Stimulated activated CD8-positive, alpha-beta memory T cell treated with anti-CD3 and anti-CD28 coated beads, Interleukin-12 subunit alpha, Interleukin-12 subunit beta, amount 100 ng/mL, for 24 hours (primary cell): ENCODE measurements around the gene RIPOR2.
A peak's percentile ranks its signal among the peaks of the same experiment; 100 is the strongest.
"Not testable (repeated sequence)": the region's sequence is repeated elsewhere in the genome, so short reads cannot be mapped to it uniquely, and the experiment has no call there.

ENCODE experiments used
- DNase-seq: peaks from one replicate; pipeline ENCODE4 v3.0.0-alpha.2; 2020; ENCODE audit errors: extremely low read depth

RIPOR2 gene

DNA sequence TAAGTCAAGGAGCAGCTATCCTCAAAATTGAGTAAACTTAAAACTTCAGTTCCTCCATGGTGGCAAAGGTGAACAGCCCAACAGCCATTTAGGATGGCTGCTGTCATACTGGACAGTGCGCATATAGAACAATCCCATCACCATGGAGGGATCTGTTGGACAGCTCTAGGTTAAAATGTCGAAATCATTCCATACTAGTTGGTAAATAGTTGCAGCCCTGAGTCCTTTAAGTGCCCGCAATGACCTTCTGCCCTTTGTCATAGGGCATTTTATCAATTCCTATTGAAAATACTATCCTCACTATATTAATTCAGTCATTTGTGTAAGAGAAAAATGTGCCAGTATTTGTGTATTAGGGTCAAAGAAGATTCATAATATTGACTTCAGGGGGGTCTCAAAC lies 128.2 kb downstream of the RIPOR2 start:
- no peak for DNase-seq

DNA sequence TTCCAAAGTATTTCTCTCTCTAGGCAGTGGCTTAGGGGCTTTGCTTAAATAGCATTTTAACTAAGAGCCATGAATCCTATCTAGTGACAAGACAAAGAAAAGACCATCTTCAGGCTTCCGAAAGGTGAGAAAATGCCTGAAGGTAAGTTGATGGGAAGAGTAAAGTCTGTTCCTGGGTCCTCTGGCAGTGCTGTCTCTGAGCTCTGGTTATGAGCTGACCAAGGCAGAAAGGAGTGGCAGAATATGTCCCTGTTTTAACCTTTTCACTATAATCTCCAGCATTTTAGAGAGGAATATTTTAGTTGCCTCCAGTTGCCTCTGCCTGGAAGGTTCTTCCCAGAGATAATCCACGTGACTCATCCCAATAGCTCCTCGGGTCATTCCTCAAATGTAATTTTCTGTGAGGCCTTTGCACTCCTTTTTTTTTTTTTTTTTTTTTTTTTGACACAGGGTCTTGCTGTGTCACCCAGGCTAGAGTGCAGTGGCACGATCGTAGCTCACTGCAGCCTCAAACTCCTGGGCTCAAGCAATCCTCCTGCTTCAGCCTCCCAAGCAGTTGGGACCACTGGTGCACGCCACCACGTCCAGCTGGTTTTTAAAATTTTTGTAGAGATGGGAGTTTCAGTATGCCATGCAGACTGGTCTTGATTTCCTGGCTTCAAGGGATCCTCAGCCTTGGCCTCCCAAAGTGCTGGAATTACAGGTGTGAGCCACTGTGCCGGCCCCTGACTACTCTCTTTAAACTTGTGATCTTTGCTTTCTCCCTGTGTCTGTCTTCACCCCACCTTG lies 133.3 kb downstream of the RIPOR2 start:
- DNase-seq = no peak

DNA sequence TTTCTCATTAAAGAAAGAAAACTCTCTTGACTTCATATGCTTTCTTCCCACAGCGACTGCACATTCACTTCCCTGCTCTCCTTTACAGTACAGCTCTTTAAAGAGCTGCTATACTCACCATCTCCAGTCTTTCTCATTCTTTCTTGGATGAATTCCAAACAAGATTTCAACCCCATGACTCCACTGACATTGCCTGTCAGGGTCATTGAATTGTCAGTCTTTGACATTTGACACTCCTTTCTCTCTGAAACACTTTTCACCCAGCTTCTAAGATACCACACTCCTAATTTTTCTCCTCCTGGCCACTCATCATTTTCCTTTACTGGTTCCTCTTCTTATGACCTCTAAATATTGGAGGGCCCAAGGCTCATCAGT lies 136.2 kb downstream of the RIPOR2 start:
- DNase-seq = no peak

DNA sequence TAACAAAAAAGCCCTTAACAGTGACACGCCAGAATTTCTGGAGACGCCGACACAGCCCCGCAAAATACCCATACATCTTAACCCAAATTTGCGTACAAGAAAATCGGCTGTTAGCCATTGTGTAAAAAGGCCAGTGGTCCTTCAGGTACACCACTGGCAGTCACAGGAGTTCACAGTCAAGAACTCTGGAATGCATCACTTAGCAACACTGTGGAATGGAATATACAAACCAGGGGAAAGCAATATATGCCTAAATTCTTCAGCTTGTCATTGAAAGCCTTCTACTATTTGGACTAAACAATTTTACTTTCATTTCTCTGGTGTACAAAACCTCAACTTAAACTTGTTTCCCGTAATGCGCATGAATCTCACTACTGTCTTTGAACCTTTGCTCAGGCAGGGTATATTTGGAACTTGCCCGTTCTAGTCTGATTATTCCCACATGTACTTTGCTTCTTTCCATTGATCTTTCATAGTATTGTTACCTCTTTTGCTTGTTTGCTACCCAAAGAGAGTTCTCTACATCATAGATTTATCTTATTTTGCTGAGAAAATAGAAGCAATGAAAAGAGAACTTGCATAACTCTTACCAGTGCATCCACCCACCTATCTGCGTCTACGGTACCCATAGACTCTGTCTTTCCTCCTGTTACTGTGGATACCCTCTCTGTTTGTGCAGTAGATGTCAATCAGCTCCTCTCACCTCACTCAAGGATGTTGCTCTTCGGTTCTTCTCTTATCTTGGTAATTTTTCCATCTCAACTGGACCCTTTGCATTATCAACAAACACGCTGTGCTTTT lies 136.8 kb downstream of the RIPOR2 start, which contains the start of gene ARMH2:
TSS of gene ARMH2 (minus strand) at position 178 of the 801 bp plus-strand sequence. CDS start at position 118, 60 bp downstream.
- no peak for DNase-seq

DNA sequence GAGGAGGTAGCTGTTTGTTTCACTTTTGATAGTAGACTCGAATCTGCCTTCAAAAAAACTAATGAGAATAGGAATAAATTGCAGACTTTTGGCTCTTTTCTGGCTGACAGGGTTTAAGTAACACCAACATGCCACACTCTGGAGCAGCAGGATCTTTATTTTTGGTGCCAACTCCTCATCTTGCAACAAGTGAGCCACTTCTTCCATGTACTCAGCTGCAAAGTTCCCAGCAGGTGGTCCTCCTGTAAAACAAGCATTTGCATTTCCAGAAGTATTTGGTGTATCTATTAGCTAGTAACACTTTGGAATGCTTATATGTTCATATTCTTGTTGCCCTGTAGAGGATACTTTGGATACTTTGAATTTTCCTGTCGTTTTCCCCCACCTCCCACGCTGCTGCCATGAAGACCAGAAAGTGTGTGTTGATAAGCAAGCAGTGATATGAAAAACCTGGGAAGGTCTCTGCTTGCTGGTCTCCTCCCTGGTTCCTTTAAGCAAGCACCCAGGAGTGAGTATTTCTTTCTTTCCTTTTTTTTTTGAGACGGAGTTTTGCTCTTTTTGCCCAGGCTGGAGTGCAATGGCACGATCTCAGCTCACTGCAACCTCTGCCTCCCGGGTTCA lies 138.1 kb downstream of the RIPOR2 start:
- DNase-seq = no peak

DNA sequence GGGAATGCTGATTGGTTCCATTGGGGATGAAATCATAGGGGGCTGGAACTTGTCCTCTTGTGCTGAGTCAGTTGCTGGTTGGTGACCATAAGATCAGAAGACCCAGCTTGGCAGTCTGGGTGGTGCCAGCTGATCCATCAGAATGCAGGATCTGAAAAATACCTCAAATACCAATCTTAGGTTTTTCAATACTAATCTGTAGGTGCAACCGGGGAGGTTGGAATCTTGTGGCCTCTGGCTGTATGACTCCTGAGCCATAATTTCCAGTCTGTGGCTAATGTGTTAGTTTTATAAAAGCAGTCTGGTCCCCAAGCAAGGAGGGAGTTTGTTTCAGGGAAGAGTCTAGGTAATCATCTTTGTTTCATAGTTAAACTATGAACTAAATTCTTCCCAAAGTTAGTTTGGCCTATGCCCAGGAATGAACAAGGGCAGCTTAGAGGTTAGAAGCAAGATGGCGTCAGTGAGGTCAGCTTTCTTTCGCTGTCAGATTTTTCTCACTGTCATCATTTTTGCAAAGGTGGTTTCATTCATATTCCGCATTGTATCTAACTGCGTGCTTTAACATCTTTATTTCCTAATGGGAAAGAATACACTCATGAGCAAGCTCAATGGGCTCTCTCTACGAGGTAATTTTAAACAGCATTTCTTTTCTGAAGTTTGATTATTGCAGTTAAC lies 139.0 kb downstream of the RIPOR2 start:
- no peak for DNase-seq

DNA sequence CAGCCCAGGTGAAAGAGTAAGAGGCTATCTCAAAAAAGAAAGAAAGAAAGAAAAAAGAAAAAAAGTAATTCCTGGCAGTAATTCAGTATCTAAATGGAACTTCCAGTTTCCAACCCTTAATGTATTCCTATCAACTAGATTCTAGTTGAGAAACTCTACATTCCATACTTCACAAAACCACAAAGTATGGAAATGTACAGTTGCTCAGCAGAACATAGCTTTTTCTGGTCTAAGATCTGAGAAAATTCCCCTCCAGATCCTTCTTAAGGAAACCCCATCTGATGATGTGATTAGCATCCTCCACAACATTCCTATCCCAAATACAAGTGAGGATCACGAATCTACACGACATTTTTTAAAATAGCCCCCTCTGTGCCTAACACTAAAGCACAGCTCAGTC lies 140.7 kb downstream of the RIPOR2 start:
- no peak for DNase-seq

DNA sequence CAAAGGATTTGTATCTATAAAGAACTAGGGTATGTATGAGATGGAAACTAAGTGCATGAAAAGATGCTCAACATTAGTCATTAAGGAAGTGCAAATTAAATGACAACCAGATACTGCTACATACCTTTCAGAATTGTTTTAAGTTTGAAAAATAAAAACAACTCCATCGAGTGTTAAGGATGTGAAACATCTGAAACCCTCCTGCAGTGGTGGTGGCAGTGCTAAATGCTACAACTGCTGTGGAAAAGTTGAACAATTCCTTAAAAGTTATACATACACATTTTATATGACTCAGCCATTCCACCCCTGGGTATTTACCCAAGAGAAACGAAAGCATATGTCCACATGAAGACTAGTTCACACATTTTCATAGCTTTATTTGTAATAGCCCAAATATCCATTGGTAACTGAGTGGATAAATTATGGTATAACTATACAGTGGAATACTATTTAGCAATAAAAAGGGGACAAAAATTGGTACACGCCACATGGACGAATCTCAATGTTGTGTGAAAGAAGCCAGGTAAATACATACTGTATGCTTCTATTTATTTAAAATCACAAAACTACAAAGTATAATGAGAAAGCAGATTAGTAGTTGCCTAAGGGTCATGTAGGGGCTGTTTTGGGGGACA lies 147.6 kb downstream of the RIPOR2 start:
- no peak for DNase-seq

DNA sequence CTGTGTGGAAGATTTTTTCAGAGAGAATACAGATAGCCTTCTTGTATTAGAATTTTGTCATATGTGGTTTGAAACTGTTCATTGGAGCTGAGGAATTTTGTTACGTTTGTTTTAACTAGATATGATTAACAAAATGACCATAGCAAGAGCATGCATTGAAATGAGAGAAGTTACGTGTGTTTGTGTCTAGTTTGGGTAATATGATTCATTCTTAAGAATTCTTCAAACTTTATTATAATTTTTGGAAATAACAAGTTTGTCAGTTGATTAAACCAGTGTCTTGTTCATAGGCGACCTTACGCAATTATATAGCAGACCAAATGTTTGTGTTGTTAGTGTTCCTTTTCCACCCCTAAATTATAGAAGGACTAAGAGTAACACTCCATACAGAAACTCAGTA lies 155.6 kb downstream of the RIPOR2 start:
- no peak for DNase-seq

DNA sequence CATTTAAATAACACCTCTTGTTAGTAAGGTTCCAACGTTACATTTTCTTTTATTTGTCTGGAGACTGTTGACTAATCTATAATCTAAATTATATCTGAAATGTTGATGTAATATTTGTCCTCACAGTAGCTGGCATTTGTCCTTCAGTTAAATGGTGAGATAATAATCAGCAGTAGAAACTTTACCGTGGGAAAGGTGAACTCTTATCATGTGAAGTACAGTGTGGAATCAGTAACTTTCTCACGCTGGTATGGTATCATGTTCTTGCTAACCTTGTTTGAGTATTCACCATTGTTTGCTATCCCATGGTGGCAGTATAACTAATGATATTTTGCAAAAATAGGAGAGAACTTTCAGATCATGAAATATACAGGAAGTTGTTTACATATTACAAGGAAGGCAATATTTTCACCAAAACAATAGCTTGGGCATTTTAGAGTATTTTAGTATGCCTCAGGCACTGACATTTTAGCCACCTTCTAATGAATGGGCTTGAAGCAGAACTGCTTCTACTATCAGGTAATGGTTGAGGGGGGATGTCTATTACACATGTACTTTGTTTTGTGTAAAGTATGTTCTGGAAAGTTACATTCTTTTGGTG lies 156.2 kb downstream of the RIPOR2 start:
- DNase-seq = no peak

DNA sequence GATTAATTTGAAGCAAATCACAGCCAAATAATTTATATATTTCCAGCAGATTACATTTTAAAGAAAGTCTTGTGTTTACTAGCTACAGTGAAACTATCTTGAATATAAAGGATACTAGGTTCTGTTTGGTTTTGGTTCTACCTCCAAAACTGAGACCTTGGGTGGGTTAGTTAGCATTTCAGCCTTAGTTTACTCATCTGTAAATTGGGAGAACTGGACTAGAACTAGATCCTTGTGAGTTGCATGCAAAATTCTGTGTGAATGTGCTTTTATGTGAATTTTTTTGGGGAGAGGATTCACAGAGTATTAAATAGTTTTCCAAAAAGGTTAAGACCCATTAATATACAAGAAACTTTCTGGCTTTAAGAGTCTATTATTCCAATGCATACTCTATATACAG lies 156.9 kb downstream of the RIPOR2 start:
- no peak for DNase-seq

DNA sequence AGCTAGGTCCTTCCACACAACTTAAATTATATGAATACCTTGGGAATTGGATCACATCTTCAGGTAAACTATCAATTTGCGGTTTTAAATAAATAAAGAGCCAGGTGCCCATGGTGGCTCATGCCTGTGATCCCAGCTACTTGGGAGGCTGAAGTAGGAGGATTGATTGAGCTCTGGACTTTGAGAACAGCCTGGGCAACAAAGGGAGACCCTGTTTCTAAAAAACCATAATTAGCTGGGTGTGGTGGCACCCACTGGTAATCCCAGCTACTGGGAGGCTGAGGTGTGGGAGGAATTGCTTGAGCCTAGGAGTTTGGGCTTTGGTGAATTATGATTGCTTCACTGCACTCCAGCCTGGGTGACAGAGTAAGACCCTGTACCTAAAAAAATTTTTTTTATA lies 157.6 kb downstream of the RIPOR2 start:
- DNase-seq = no peak

DNA sequence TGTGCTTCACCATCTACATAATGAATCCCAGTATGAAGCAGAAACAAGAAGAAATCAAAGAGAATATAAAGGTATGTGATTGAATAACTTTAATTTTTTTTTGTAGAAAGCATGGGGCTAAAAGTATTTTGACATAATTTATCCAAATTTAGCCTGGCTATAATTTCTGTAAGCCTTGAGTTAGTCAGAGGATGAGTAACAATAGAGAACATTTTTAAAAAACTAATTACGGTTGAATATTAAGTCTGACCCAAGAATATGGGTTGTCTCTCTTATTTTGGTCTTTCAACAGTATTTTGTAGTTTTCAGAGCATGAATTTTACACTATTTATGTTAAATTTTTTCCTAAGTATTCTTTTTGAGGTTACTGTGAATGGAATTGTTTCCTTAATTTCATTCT lies 158.5 kb downstream of the RIPOR2 start:
- DNase-seq = no peak

DNA sequence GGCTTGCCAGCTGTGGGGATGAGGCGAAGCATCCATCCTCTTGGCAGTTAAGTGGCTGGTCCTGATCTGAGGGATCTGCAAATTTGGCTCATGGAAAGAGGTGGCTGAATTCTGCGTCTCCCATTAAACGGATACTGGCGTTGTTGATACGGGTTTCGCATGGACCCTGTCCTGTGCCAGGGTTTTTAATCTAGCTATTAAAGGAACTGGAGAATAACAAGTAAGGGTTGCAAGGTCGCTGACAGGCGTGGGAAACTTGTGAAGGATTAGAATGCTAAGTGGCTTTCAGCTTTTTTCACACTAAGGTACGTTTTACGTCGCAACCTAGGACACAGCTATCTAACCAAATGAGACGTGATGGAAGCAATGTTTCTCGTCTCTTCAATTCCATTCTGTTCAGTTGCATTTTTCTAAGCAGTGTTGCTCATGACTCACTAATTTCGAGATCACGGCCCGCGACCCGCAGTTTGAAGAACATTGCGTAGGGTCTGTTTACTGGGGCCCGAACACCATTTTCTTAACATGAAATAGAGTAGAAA lies 160.2 kb downstream of the RIPOR2 start:
- peak; percentile 11 for DNase-seq

DNA sequence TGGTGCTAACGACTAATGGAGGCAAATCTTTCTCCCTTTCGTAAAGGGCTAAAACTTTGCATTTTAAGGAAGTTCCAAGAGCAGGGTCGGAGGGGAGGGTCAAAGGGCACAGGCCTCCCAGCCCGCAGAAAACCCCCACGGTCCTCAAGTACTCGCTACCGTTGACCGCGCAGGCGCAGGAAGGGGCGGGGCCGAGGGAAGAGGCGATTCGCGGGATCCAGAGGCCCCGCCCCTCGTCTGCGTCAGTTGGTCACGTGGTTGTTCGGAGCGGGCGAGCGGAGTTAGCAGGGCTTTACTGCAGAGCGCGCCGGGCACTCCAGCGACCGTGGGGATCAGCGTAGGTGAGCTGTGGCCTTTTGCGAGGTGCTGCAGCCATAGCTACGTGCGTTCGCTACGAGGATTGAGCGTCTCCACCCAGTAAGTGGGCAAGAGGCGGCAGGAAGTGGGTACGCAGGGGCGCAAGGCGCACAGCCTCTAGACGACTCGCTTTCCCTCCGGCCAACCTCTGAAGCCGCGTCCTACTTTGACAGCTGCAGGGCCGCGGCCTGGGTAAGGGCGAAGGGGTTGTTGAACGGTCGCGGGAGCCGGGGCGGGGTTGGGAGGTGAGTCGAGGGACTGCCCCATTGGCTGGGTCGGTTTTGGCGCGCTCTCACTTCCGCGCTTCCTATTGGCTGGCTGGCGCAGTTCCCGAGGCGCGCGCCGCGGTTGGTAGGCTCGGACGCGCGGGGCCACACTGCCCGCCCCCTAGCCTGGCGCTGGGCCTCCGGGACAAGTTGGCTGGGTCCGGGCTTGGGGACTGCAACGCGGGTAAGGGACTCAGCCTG lies 160.9 kb downstream of the RIPOR2 start, which contains the start of gene GMNN:
TSS of gene GMNN (plus strand) at position 242 of the 824 bp plus-strand sequence. CDS start 2,310 bp downstream, outside the sequence.
- peak; percentile 98 for DNase-seq

DNA sequence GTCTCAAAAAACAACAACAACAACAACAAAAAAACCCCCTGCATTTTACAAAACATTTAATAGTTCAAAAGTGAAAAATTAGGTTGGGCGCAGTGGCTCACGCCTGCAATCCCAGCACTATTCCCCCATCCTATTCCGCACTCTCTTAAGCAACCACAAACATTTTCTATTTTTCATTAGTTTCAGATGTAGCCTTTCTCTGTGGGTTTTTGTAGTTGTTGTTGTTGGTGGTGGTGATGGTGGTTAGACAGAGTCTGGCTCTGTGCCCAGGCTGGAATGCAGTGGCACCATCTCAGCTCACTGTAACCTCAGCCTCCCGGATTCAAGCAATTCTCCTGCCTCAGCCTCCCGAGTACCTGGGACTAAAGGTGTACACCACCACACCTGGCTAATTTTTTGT lies 167.4 kb downstream of the RIPOR2 start:
- no peak for DNase-seq

DNA sequence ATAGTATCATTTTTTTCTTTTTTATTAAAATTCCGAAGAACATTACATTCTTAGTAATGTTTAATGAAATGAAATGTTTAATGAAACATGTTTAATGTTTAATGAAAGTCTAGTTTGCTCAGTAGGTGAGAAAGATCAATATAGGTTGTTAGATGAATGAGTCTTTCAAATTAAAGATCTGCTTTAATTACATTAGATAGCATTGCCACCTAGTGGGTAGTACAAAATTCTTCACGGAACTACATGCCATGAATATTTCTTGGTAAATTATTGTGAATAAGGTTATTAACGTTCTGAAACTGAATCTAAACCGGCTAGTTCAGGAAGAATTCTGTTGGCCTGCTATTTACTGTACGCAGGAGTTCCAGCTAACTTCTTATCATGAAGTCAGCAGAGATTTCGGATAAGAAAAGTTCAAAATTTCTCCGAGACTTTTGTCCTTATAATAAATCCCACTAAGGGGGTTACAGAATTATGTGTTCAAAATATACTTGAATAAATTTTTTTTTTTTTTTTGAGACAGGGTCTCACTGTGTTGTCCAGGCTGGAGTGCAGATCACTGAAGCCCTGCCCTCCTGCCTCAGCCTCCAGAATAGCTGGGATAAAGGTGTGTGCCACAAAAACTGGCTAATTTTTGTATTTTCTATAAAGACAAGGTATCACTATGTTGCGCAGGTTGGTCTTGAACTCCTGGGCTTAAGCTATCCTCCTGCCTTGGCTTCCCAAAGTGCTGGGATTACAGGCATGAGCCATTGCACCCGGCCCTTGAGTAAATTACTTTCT lies 168.9 kb downstream of the RIPOR2 start:
- DNase-seq = no peak

DNA sequence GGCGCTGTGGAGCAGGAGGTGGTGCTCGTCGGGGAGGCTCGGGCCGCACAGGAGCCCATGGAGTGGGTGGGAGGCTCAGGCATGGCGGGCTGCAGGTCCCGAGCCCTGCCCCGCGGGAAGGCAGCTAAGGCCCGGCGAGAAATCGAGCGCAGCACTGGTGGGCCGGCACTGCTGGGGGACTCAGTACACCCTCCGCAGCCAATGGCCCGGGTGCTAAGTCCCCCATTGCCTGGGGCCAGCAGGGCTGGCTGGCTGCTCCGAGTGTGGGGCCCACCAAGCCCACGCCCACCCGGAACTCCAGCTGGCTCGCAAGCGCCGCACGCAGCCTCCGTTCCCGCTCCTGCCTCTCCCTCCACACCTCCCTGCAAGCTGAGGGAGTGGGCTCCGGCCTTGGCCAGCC lies 169.8 kb downstream of the RIPOR2 start:
- DNase-seq = not testable (repeated sequence)
